ENCODE data around the gene STH.
"Not testable (repeated sequence)": the region's sequence is repeated elsewhere in the genome, so short reads cannot be mapped to it uniquely, and the experiment has no call there.

Gene STH

GRCh38 chr17:45998987-45999899, at the start of gene STH:
Gene STH, plus strand, starts transcription at chr17:45999250. Its CDS starts 30 bp downstream, at chr17:45999280.
- DNase-seq, result no peak

- no peak for DNase-seq
These were observed 49.2 kb upstream of the STH start for GRCh38 chr17:45949755-45950320.

- no peak for DNase-seq
These were observed 48.2 kb upstream of the STH start for GRCh38 chr17:45950888-45951287.

GRCh38 chr17:45951403-45951802, 47.6 kb upstream of the STH start:
- DNase-seq, result no peak

GRCh38 chr17:45951941-45952340, 47.1 kb upstream of the STH start:
- DNase-seq, result no peak

GRCh38 chr17:45952814-45953320, 46.2 kb upstream of the STH start:
- no peak for DNase-seq

- no peak for DNase-seq
These were observed 45.5 kb upstream of the STH start for GRCh38 chr17:45953561-45953960.

GRCh38 chr17:45954914-45955313, 44.1 kb upstream of the STH start:
- no peak for DNase-seq

- no peak for DNase-seq
These were observed 43.7 kb upstream of the STH start for GRCh38 chr17:45955326-45955725.

- no peak for DNase-seq
These were observed 43.0 kb upstream of the STH start for GRCh38 chr17:45956090-45956489.

- DNase-seq, result not testable (repeated sequence)
These were observed 42.3 kb upstream of the STH start for GRCh38 chr17:45956746-45957145.

- no peak for DNase-seq
These were observed 40.7 kb upstream of the STH start for GRCh38 chr17:45958307-45958706.

- DNase-seq, result no peak
These were observed 39.9 kb upstream of the STH start for GRCh38 chr17:45958994-45959665.

GRCh38 chr17:45960311-45960710, 38.7 kb upstream of the STH start:
- DNase-seq, result no peak

- no peak for DNase-seq
These were observed 37.8 kb upstream of the STH start for GRCh38 chr17:45961206-45961605.

- DNase-seq, result no peak
These were observed 36.7 kb upstream of the STH start for GRCh38 chr17:45962221-45962972.

GRCh38 chr17:45963283-45963682, 35.8 kb upstream of the STH start:
- no peak for DNase-seq

- no peak for DNase-seq
These were observed 35.2 kb upstream of the STH start for GRCh38 chr17:45963889-45964288.

- DNase-seq, result no peak
These were observed 34.4 kb upstream of the STH start for GRCh38 chr17:45964634-45965033.

- no peak for DNase-seq
These were observed 33.2 kb upstream of the STH start for GRCh38 chr17:45965812-45966211.

GRCh38 chr17:45966606-45967280, 32.3 kb upstream of the STH start:
- no peak for DNase-seq

GRCh38 chr17:45967378-45967777, 31.7 kb upstream of the STH start:
- no peak for DNase-seq

Data from NCI-H2029 (cell line).